Measurements from ENCODE around the gene DNAJC6.

GRCh38 chr1:65416767-65417166 is 107.4 kb downstream of the DNAJC6 start:
- no peak for TF ChIP-seq CTCF (conservative IDR thresholded peaks at IDR 0.05)
- TF ChIP-seq EZH2 (IDR thresholded peaks at IDR 0.05; ENCODE audit: low read depth): no peak
